Measurements from ENCODE around the gene SLIT3.

Gene SLIT3

GRCh38 chr5:168879929-168880328 is 421.0 kb downstream of the SLIT3 start:
- in situ Hi-C loops (cut with MboI; ENCODE audit: low sequenced_read_pairs): no loop called here

GRCh38 chr5:168879331-168879730 is 421.6 kb downstream of the SLIT3 start:
- in situ Hi-C loops (cut with MboI; ENCODE audit: low sequenced_read_pairs): no loop called here

- in situ Hi-C loops (cut with MboI; ENCODE audit: low sequenced_read_pairs): no loop called here
Observed at GRCh38 chr5:168878135-168878745, 422.7 kb downstream of the SLIT3 start.

GRCh38 chr5:168877132-168877892 is 423.6 kb downstream of the SLIT3 start:
- in situ Hi-C loops (cut with MboI; ENCODE audit: low sequenced_read_pairs): no loop called here

GRCh38 chr5:168876419-168876818 is 424.5 kb downstream of the SLIT3 start:
- in situ Hi-C loops (cut with MboI; ENCODE audit: low sequenced_read_pairs): no loop called here

GRCh38 chr5:168875832-168876231 is 425.1 kb downstream of the SLIT3 start:
- in situ Hi-C loops (cut with MboI; ENCODE audit: low sequenced_read_pairs): no loop called here

- in situ Hi-C loops (cut with MboI; ENCODE audit: low sequenced_read_pairs): no loop called here
Observed at GRCh38 chr5:168874713-168875380, 426.1 kb downstream of the SLIT3 start.

GRCh38 chr5:168872246-168872645 is 428.7 kb downstream of the SLIT3 start:
- in situ Hi-C loops (cut with MboI; ENCODE audit: low sequenced_read_pairs): no loop called here

GRCh38 chr5:168870910-168871309 is 430.0 kb downstream of the SLIT3 start:
- in situ Hi-C loops (cut with MboI; ENCODE audit: low sequenced_read_pairs): no loop called here

- in situ Hi-C loops (cut with MboI; ENCODE audit: low sequenced_read_pairs): no loop called here
Observed at GRCh38 chr5:168869615-168870227, 431.2 kb downstream of the SLIT3 start.

- in situ Hi-C loops (cut with MboI; ENCODE audit: low sequenced_read_pairs): no loop called here
Observed at GRCh38 chr5:168867241-168867640, 433.7 kb downstream of the SLIT3 start.

- in situ Hi-C loops (cut with MboI; ENCODE audit: low sequenced_read_pairs): no loop called here
Observed at GRCh38 chr5:168865968-168866367, 435.0 kb downstream of the SLIT3 start.

- in situ Hi-C loops (cut with MboI; ENCODE audit: low sequenced_read_pairs): no loop called here
Observed at GRCh38 chr5:168863021-168863420, 437.9 kb downstream of the SLIT3 start.

- in situ Hi-C loops (cut with MboI; ENCODE audit: low sequenced_read_pairs): no loop called here
Observed at GRCh38 chr5:168860503-168860902, 440.4 kb downstream of the SLIT3 start.

- in situ Hi-C loops (cut with MboI; ENCODE audit: low sequenced_read_pairs): no loop called here
Observed at GRCh38 chr5:168860081-168860480, 440.9 kb downstream of the SLIT3 start.

- in situ Hi-C loops (cut with MboI; ENCODE audit: low sequenced_read_pairs): no loop called here
Observed at GRCh38 chr5:168859471-168859870, 441.5 kb downstream of the SLIT3 start.

- in situ Hi-C loops (cut with MboI; ENCODE audit: low sequenced_read_pairs): no loop called here
Observed at GRCh38 chr5:168858994-168859393, 441.9 kb downstream of the SLIT3 start.

- in situ Hi-C loops (cut with MboI; ENCODE audit: low sequenced_read_pairs): no loop called here
Observed at GRCh38 chr5:168858371-168858770, 442.6 kb downstream of the SLIT3 start.

- in situ Hi-C loops (cut with MboI; ENCODE audit: low sequenced_read_pairs): no loop called here
Observed at GRCh38 chr5:168853972-168854371, 447.0 kb downstream of the SLIT3 start.

GRCh38 chr5:168852329-168852728 is 448.6 kb downstream of the SLIT3 start:
- in situ Hi-C loops (cut with MboI; ENCODE audit: low sequenced_read_pairs): no loop called here

GRCh38 chr5:168851902-168852321 is 449.0 kb downstream of the SLIT3 start:
- in situ Hi-C loops (cut with MboI; ENCODE audit: low sequenced_read_pairs): no loop called here

GRCh38 chr5:168850683-168851082 is 450.3 kb downstream of the SLIT3 start:
- in situ Hi-C loops (cut with MboI; ENCODE audit: low sequenced_read_pairs): no loop called here

All from HL-60/S4 treated with retinoic acid at 250 ng/mL for 4 days and 3 days (cell line).